Stimulated activated naive B cell treated with anti-CD40 and anti-IgM and Interleukin-4, amounts not matched to agents 10 μg/mL and 1 μg/mL and 100 μg/mL, for 72 hours (primary cell): Measurements from ENCODE around the gene KRT73.

Experiments
- ATAC-seq, 2 donors: fragments of 150-1000 bp; cut with Tn5 transposase; replicated peaks; 2 replicates each; pipeline ENCODE4 v1.10.0; 2021; ENCODE audit warnings: moderate library complexity in 1 of 2
- DNase-seq: peaks from one replicate; pipeline ENCODE4 v3.0.0; 2021
- H3K27ac Mint-ChIP-seq: one replicate; pipeline ENCODE4 v1.8.0; 2022; ENCODE audit warnings: mild to moderate bottlenecking, mixed read lengths
- H3K27me3 Mint-ChIP-seq, 2 donors: one replicate each; pipeline ENCODE4 v1.8.0; 2022; ENCODE audit warnings: mixed read lengths in 2 of 2
- H3K36me3 Mint-ChIP-seq, 2 donors: one replicate each; pipeline ENCODE4 v1.8.0; 2022; ENCODE audit warnings: mixed read lengths in 2 of 2, mild to moderate bottlenecking in 1 of 2
- H3K4me1 Mint-ChIP-seq, 2 donors: one replicate each; pipeline ENCODE4 v1.8.0; 2022; ENCODE audit warnings: mixed read lengths in 2 of 2, mild to moderate bottlenecking in 1 of 2
- H3K4me3 Mint-ChIP-seq, 2 donors: one replicate each; pipeline ENCODE4 v1.8.0; 2022; ENCODE audit warnings: mild to moderate bottlenecking in 2 of 2, mixed read lengths in 2 of 2, moderate library complexity in 1 of 2
- H3K9me3 Mint-ChIP-seq, 2 donors: one replicate each; pipeline ENCODE4 v1.8.0; 2022; ENCODE audit warnings: mixed read lengths in 2 of 2, mild to moderate bottlenecking in 1 of 2

The KRT73 gene

GRCh38 chr12:52618866-52619265 lies 507 bp upstream of the KRT73 start:
- no peaks in the 10 kb centered on the region for H3K36me3 Mint-ChIP-seq
- no peak overlapping the region for H3K4me3 Mint-ChIP-seq
- no peaks in the 10 kb centered on the region for H3K4me1 Mint-ChIP-seq
- ATAC-seq (no peak), DNase-seq (no peak)
- no peak overlapping the region for H3K27ac Mint-ChIP-seq
- H3K27me3 Mint-ChIP-seq: peaks cover 21 to 26% of the 10 kb centered on the region in 2 donors
- peaks cover 0 to 8% of the 10 kb centered on the region in 2 donors for H3K9me3 Mint-ChIP-seq

GRCh38 chr12:52617403-52617785 lies 965 bp downstream of the KRT73 start:
- Mint-ChIP-seq H3K27me3 (peaks cover 21 to 22% of the 10 kb centered on the region in 2 donors), H3K36me3 (no peaks in the 10 kb centered on the region), H3K9me3 (no peaks in the 10 kb centered on the region), H3K27ac (no peak overlapping the region), H3K4me3 (no peak overlapping the region), H3K4me1 (no peaks in the 10 kb centered on the region)
- DNase-seq (no peak), ATAC-seq (no peak)

GRCh38 chr12:52616680-52617402 lies 1.5 kb downstream of the KRT73 start:
- Mint-ChIP-seq H3K9me3 (no peaks in the 10 kb centered on the region), H3K27ac (no peak overlapping the region), H3K27me3 (peaks cover 22 to 24% of the 10 kb centered on the region in 2 donors), H3K4me3 (no peak overlapping the region), H3K36me3 (no peaks in the 10 kb centered on the region), H3K4me1 (no peaks in the 10 kb centered on the region)
- ATAC-seq (no peak), DNase-seq (no peak)

GRCh38 chr12:52615912-52616311 lies 2.4 kb downstream of the KRT73 start:
- ATAC-seq: no peak
- no peak overlapping the region for H3K27ac Mint-ChIP-seq

GRCh38 chr12:52615208-52615868 lies 3.0 kb downstream of the KRT73 start:
- Mint-ChIP-seq H3K9me3 (no peaks in the 10 kb centered on the region), H3K27ac (no peak overlapping the region), H3K4me1 (no peaks in the 10 kb centered on the region), H3K27me3 (peaks cover 25 to 26% of the 10 kb centered on the region in 2 donors), H3K4me3 (no peak overlapping the region), H3K36me3 (no peaks in the 10 kb centered on the region)
- DNase-seq (no peak), ATAC-seq (no peak)

More at GRCh38 chr12:52615912-52616311, 2.4 kb downstream of the KRT73 start:
- Mint-ChIP-seq H3K4me1 (no peaks in the 10 kb centered on the region), H3K4me3 (no peak overlapping the region), H3K9me3 (no peaks in the 10 kb centered on the region), H3K36me3 (no peaks in the 10 kb centered on the region), H3K27me3 (peaks cover 25 to 26% of the 10 kb centered on the region in 2 donors)
- DNase-seq: no peak

- no peak overlapping the region for H3K27ac Mint-ChIP-seq
- no peak overlapping the region for H3K4me3 Mint-ChIP-seq
Measured at GRCh38 chr12:52614381-52615207, 3.8 kb downstream of the KRT73 start.

GRCh38 chr12:52613384-52614030 lies 4.9 kb downstream of the KRT73 start:
- no peaks in the 10 kb centered on the region for H3K9me3 Mint-ChIP-seq
- no peak overlapping the region for H3K27ac Mint-ChIP-seq
- H3K4me3 Mint-ChIP-seq: no peak overlapping the region
- no peaks in the 10 kb centered on the region for H3K36me3 Mint-ChIP-seq
- no peak for DNase-seq
- no peak for ATAC-seq
- peaks cover 19 to 29% of the 10 kb centered on the region in 2 donors for H3K27me3 Mint-ChIP-seq
- no peaks in the 10 kb centered on the region for H3K4me1 Mint-ChIP-seq

More at GRCh38 chr12:52614381-52615207, 3.8 kb downstream of the KRT73 start:
- no peak for DNase-seq
- Mint-ChIP-seq H3K4me1 (no peaks in the 10 kb centered on the region), H3K36me3 (no peaks in the 10 kb centered on the region), H3K9me3 (no peaks in the 10 kb centered on the region), H3K27me3 (peaks cover 25 to 26% of the 10 kb centered on the region in 2 donors)
- ATAC-seq: no peak

- Mint-ChIP-seq H3K27ac (no peak overlapping the region), H3K36me3 (no peaks in the 10 kb centered on the region), H3K9me3 (no peaks in the 10 kb centered on the region), H3K4me1 (no peaks in the 10 kb centered on the region), H3K27me3 (peaks cover 22 to 34% of the 10 kb centered on the region in 2 donors), H3K4me3 (no peak overlapping the region)
- no peak for ATAC-seq
- DNase-seq: no peak
Measured at GRCh38 chr12:52612431-52613383, 5.7 kb downstream of the KRT73 start.

- Mint-ChIP-seq H3K4me3 (no peak overlapping the region), H3K9me3 (no peaks in the 10 kb centered on the region)
Measured at GRCh38 chr12:52611080-52611468, 7.3 kb downstream of the KRT73 start.

GRCh38 chr12:52608826-52609630 lies 9.3 kb downstream of the KRT73 start:
- no peaks in the 10 kb centered on the region for H3K36me3 Mint-ChIP-seq
- H3K27me3 Mint-ChIP-seq: peaks cover 24 to 35% of the 10 kb centered on the region in 2 donors
- no peak overlapping the region for H3K27ac Mint-ChIP-seq
- no peaks in the 10 kb centered on the region for H3K4me1 Mint-ChIP-seq
- ATAC-seq (no peak), DNase-seq (no peak)
- H3K4me3 Mint-ChIP-seq: no peak overlapping the region
- H3K9me3 Mint-ChIP-seq: no peaks in the 10 kb centered on the region

More at GRCh38 chr12:52611080-52611468, 7.3 kb downstream of the KRT73 start:
- H3K27me3 Mint-ChIP-seq: peaks cover 21 to 37% of the 10 kb centered on the region in 2 donors
- no peak for DNase-seq
- no peak for ATAC-seq
- no peaks in the 10 kb centered on the region for H3K4me1 Mint-ChIP-seq
- H3K36me3 Mint-ChIP-seq: no peaks in the 10 kb centered on the region
- no peak overlapping the region for H3K27ac Mint-ChIP-seq

- ATAC-seq: no peak
- Mint-ChIP-seq H3K4me1 (no peaks in the 10 kb centered on the region), H3K36me3 (no peaks in the 10 kb centered on the region), H3K27ac (no peak overlapping the region), H3K9me3 (no peaks in the 10 kb centered on the region), H3K4me3 (no peak overlapping the region), H3K27me3 (peaks cover 24 to 35% of the 10 kb centered on the region in 2 donors)
- DNase-seq: no peak
Measured at GRCh38 chr12:52608161-52608560, 10.2 kb downstream of the KRT73 start.

- no peaks in the 10 kb centered on the region for H3K36me3 Mint-ChIP-seq
- ATAC-seq: no peak
Measured at GRCh38 chr12:52607314-52607713, 11.0 kb downstream of the KRT73 start.

More at GRCh38 chr12:52607314-52607713, 11.0 kb downstream of the KRT73 start:
- H3K4me3 Mint-ChIP-seq: no peak overlapping the region
- H3K9me3 Mint-ChIP-seq: no peaks in the 10 kb centered on the region
- DNase-seq: no peak
- peaks cover 29 to 43% of the 10 kb centered on the region in 2 donors for H3K27me3 Mint-ChIP-seq
- H3K27ac Mint-ChIP-seq: no peak overlapping the region
- H3K4me1 Mint-ChIP-seq: no peaks in the 10 kb centered on the region
